GM10266 (cell line): ENCODE data around the gene TRAPPC5.

Source experiments
- DNase-seq: peaks from one replicate; pipeline ENCODE4 v3.0.0; 2012; ENCODE audit errors: extremely low spot score
- TF ChIP-seq, protein P1 (sequence below): IDR thresholded peaks from 2 replicates; pipeline ENCODE4 v1.5.1; 2012; ENCODE audit warnings: mild to moderate bottlenecking, low read depth; ENCODE audit not compliant: control insufficient read depth, insufficient read depth; ENCODE audit errors: missing control alignments

Gene TRAPPC5

DNA sequence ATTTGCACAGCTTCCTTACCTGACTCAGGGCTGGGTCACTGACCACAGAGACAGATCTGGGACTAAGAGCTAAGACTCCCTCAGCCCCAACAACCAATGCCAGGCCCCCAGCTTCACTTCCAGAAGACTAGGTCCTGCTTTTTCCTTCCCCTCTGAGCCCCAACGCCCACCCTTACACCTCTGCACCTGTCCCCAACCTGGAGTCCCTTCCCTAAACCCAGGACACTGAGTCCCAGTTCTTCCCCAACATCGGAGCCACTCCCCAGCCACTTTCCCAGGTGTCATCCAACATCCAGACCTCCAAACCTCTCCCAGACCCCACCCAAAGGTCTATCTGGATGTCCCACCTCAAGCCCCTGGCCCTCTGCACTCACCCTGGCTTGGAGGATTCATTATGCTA is 18.4 kb downstream of the TRAPPC5 start:
- DNase-seq: no peak
- TF ChIP-seq, protein P1, sequence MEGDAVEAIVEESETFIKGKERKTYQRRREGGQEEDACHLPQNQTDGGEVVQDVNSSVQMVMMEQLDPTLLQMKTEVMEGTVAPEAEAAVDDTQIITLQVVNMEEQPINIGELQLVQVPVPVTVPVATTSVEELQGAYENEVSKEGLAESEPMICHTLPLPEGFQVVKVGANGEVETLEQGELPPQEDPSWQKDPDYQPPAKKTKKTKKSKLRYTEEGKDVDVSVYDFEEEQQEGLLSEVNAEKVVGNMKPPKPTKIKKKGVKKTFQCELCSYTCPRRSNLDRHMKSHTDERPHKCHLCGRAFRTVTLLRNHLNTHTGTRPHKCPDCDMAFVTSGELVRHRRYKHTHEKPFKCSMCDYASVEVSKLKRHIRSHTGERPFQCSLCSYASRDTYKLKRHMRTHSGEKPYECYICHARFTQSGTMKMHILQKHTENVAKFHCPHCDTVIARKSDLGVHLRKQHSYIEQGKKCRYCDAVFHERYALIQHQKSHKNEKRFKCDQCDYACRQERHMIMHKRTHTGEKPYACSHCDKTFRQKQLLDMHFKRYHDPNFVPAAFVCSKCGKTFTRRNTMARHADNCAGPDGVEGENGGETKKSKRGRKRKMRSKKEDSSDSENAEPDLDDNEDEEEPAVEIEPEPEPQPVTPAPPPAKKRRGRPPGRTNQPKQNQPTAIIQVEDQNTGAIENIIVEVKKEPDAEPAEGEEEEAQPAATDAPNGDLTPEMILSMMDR: no peak

DNA sequence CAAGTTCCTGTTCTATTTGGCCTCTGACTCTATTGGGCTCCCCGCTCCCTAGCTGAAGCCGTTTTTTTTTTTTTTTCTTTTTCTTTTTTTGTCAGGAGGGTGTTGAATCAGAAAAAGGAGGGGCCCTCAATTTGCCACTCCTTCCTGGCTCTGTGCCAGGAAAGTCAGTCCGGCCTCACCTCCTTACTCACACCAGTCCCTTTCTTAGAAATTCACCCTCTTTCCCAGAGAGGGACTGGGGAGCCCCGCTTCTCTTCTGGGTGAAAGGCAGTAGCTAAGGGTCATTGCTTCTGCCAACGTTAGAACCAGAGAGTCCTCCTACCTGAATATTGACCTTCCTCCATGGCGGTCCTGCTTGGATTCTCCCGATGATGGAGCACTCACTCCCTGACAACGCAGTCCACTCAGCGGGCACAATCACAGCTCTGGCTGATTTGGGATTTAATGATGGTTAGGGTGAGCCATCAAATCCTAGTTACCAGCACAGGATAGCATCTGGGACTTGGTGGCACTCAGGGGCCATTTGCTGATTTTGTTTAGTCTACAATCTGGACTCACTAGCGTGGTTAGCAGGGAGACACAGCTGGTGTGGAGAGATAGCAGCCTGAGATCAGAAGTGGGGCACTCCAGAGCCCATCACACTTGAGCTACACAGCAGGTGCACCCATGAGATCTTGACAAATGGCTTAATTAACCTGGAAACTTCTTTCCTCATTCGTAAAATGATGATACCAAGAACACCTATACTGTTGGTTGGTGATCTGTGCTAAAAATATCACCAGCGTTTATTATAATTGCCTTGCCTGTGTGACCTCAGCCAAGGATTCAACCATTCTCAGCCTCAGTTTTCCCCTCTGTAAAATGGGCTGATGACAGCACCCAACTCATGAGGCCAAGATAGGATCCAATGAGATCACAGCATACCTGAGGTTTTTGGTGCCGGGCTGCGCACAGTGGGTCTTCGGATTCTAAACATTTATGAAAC is 19.1 kb downstream of the TRAPPC5 start:
- no peak for DNase-seq
- TF ChIP-seq, protein P1: no peak

- DNase-seq: no peak
- TF ChIP-seq, protein P1: no peak
These were observed 20.5 kb downstream of the TRAPPC5 start for GRCh38 chr19:7701049-7701653.

DNA sequence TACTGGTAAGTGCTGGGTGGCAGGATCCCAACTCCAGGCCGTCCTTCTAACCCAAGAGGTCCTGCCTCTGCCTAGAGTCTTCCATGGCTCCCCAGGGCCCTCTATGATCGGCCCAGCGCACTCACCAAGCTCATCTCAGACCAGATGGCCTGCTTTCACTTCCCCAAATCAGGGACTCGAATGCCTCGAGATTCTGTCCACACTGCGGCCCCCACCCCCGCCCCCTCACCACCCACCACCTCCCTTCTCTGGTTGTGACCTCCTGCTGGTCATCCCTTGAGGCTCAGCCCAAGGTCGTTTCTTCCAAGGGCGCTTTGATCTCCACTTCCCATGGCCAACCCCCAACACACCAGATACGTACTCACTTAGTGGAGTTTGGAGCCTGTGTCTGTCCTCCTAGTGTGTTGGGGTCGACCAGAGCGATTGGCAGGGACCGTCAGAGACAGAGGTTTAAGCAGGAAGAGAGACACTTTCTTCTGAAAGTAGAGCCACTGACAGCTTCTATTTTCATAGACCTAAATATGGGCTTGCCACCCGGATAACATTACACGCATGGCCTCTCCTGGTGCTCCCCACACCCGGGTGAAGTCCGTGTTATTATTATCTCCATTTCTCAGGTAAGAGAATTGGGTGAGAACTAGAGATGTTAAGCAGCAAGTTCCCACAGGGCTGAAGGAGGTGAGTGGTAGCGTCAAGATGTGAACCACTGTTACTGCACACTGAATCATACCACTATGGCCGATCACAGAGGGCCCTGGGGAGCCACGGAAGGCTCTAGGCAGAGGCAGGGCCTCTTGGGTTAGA is 21.2 kb downstream of the TRAPPC5 start, which contains the start of gene FCER2:
FCER2 (minus strand) TSS at position 478 of the 804 bp plus-strand sequence. CDS start 2,371 bp downstream, outside the sequence.
- TF ChIP-seq, protein P1: no peak
- DNase-seq: peak; percentile 68

DNA sequence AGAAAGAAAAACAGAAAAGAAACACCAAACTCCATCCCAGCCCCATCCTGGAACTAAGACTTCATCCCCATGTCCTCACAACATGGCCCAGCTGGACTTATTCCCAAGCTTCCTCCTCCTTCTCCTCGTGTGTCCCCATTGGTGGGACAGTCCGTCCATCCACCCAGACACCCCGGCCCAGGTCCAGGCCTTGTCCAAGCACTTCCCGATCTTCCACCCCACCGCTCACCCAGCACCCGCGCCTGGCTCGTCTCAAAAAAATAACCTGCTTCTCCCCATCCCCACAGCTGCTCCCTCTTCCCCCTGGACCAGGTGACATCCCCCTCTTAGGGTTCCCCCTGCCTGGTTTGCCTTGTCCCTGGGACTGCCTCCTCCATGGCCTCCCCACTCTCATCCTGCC is 22.7 kb downstream of the TRAPPC5 start:
- TF ChIP-seq, protein P1: no peak
- DNase-seq: no peak

DNA sequence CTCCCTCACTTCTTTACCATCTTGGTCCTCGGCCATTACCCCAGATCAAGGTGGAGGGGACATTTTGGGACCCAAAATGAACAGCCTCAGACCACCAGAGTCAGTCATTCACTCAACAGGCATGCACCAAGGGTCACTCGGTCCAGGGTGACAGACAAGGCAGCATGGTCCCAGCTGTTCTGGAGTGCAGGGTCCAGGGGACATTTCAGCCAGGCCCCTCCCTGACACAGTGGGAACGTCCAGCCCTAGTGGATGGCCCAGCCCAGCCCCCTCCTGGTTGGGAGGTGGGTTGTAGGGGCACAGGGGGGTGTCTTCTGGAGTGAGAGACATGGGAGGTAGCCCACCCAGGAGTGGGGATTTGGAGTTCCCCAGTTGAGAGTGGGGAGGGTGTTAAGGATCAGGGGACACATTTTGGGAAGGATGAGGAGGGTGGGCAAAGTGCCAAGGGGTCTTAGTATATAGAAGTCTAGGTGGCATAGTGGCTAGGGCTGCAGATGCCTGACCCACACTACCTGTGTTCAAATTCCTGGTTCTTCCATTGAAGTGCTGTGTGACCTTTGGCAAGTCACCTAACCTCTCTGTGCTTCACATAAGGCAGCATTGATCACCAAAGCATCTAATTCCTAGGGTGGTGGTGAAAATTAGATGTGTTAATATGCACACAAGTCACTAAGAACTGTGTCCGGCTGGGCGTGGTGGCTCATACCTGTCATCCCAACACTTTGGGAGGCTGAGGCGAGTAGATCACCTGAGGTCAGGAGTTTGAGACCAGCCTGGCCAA is 23.8 kb downstream of the TRAPPC5 start:
- TF ChIP-seq, protein P1: no peak
- no peak for DNase-seq
